Breast epithelium (tissue), 4 donors: ENCODE results near the gene ACOXL. TPM values are rescaled to one million over a fixed set of nuclear protein-coding genes. Genes with fewer than 3 reads are reported as not detected.

ENCODE experiments used
- DNase-seq, 2 donors: peaks; one replicate each; pipeline ENCODE4 v3.0.0-alpha.2; 2019; ENCODE audit warnings: low spot score in 2 of 2
- H3K27ac ChIP-seq, 2 donors: fragments of 200-600 bp; sonication (generic) in 1 of 2; one replicate each; pipeline ENCODE4 v1.5.1; 2016 to 2019; ENCODE audit warnings: mild to moderate bottlenecking in 1 of 2
- H3K27me3 ChIP-seq, 2 donors: fragments of 200-600 bp; sonication (generic) in 1 of 2; one replicate each; pipeline versions ENCODE4 v1.5.1 to v1.6.0; 2017 to 2019; ENCODE audit warnings: control low read depth in 1 of 2, mild to moderate bottlenecking in 1 of 2
- H3K36me3 ChIP-seq: fragments of 200-600 bp; one replicate; pipeline ENCODE4 v1.5.1; 2019
- H3K4me1 ChIP-seq, 2 donors: fragments of 200-600 bp; sonication (generic); one replicate each; pipeline ENCODE4 v1.5.1; 2016 to 2019; ENCODE audit warnings: control low read depth in 1 of 2
- H3K4me3 ChIP-seq, 3 donors: fragments of 200-600 bp; sonication (generic); 1 replicate in 2 of 3; 2 replicates in 1 of 3; pipeline ENCODE4 v1.5.1; 2016 to 2019; ENCODE audit warnings: mild to moderate bottlenecking in 3 of 3, moderate library complexity in 2 of 3
- H3K9me3 ChIP-seq, 2 donors: fragments of 200-600 bp; sonication (generic) in 1 of 2; one replicate each; pipeline ENCODE4 v1.5.1; 2016 to 2019; ENCODE audit warnings: control low read depth in 1 of 2
- POLR2A ChIP-seq: fragments of 450-650 bp; IDR thresholded peaks from one replicate; pipeline ENCODE4 v1.6.1; 2016; ENCODE audit warnings: antibody characterized with exemption, mild to moderate bottlenecking, moderate library complexity
- POLR2AphosphoS5 ChIP-seq, 3 donors: sonication (generic); formaldehyde crosslinking; IDR thresholded peaks; one replicate each; pipeline ENCODE4 v1.6.1; 2017; ENCODE audit warnings: antibody characterized with exemption in 3 of 3
- intact Hi-C: fragments of 100-400 bp; cut with DNase I; formaldehyde crosslinking; loops from one replicate; pipeline ENCODE4 v1.15.1; 2023; ENCODE audit warnings: low total_unique reads
- total RNA-seq, 3 donors: library from RNA; depleted of rRNA; stranded (reverse); fragments of >200 nt; gene quantifications; one replicate each; pipeline ENCODE4 v1.1.0, GENCODE V29; 2016
- TF ChIP-seq, protein P1 (sequence below), 3 donors: fragments of 450-650 bp; IDR thresholded peaks; one replicate each; pipeline ENCODE4 v1.5.1; 2016 to 2017; ENCODE audit warnings: antibody characterized with exemption in 3 of 3, mild to moderate bottlenecking in 3 of 3, moderate library complexity in 3 of 3

ACOXL gene
- total RNA-seq, 3 donors from 2014 or later, result not detected

- H3K4me1 ChIP-seq, result no peaks in the 10 kb centered on the region
- intact Hi-C loops, result no loop called here
These were observed 7.6 kb upstream of the ACOXL start for GRCh38 chr2:110724820-110725219.

DNA sequence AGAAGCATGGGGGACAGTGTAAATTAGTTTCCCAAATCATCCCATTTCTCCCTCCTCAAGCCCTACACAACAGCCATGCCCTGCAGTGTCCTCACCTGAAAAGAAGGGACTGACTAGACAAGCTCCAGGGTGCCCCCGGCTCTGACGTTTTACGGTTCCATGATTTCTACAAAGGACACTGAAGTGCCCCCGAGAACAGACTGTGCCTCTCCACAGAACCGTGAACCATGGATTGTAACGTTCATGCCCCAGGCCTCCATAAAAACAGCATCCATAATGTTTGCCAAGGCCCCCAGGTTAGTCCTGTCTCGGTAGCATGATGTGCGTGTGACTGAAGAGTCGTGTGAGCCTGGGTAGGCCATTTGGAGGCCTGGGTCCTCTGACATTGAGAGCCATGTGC lies 7.0 kb upstream of the ACOXL start:
- intact Hi-C loops, result no loop called here
- H3K27me3 ChIP-seq, result peaks cover 0 to under 1% of the 10 kb centered on the region in 2 donors
- H3K36me3 ChIP-seq, result no peaks in the 10 kb centered on the region
- no peak overlapping the region for H3K27ac ChIP-seq
- DNase-seq, result no peak
- TF ChIP-seq POLR2AphosphoS5 (IDR thresholded peaks at IDR 0.05) (no peak), POLR2A (no peak)
- TF ChIP-seq, protein P1, sequence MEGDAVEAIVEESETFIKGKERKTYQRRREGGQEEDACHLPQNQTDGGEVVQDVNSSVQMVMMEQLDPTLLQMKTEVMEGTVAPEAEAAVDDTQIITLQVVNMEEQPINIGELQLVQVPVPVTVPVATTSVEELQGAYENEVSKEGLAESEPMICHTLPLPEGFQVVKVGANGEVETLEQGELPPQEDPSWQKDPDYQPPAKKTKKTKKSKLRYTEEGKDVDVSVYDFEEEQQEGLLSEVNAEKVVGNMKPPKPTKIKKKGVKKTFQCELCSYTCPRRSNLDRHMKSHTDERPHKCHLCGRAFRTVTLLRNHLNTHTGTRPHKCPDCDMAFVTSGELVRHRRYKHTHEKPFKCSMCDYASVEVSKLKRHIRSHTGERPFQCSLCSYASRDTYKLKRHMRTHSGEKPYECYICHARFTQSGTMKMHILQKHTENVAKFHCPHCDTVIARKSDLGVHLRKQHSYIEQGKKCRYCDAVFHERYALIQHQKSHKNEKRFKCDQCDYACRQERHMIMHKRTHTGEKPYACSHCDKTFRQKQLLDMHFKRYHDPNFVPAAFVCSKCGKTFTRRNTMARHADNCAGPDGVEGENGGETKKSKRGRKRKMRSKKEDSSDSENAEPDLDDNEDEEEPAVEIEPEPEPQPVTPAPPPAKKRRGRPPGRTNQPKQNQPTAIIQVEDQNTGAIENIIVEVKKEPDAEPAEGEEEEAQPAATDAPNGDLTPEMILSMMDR (IDR thresholded peaks at IDR 0.05), result no peak
- no peaks in the 10 kb centered on the region for H3K4me1 ChIP-seq
- H3K4me3 ChIP-seq, result no peak overlapping the region
- no peaks in the 10 kb centered on the region for H3K9me3 ChIP-seq

More at GRCh38 chr2:110724820-110725219, 7.6 kb upstream of the ACOXL start:
- Histone ChIP-seq H3K27me3 (no peaks in the 10 kb centered on the region), H3K9me3 (no peaks in the 10 kb centered on the region), H3K4me3 (no peak overlapping the region), H3K27ac (no peak overlapping the region), H3K36me3 (no peaks in the 10 kb centered on the region)
- TF ChIP-seq POLR2A (no peak), POLR2AphosphoS5 (IDR thresholded peaks at IDR 0.05) (no peak)
- TF ChIP-seq, protein P1 (IDR thresholded peaks at IDR 0.05), result no peak
- DNase-seq, result no peak

DNA sequence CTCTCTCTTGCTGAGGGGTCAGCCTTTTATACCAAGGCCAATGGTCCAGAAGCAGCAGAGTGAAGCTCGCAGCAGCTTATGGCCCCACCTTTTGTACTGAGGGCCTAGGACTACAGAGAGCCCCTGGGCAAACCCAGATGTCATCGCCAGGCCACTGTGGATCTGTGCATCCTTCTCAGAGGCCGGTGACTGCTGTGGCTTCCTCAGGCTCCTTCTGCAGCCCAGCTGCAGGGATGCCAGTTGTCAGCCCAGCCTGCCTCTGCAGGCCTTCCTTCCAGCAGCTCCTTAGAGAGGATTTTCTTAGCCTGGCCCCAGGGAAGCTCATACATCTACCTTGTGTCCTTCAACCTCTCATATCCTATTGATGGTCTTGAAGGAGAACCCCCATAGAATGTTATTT lies 6.5 kb upstream of the ACOXL start:
- no peak overlapping the region for H3K4me3 ChIP-seq
- no peak overlapping the region for H3K27ac ChIP-seq
- DNase-seq, result no peak
- TF ChIP-seq, protein P1 (IDR thresholded peaks at IDR 0.05), result no peak
- TF ChIP-seq POLR2A, result no peak
- no peak for TF ChIP-seq POLR2AphosphoS5 (IDR thresholded peaks at IDR 0.05)
- intact Hi-C loops, result no loop called here
- peaks cover 0 to 5% of the 10 kb centered on the region in 2 donors for H3K27me3 ChIP-seq
- H3K9me3 ChIP-seq, result no peaks in the 10 kb centered on the region
- no peaks in the 10 kb centered on the region for H3K36me3 ChIP-seq
- H3K4me1 ChIP-seq, result no peaks in the 10 kb centered on the region

GRCh38 chr2:110726285-110726684 lies 6.1 kb upstream of the ACOXL start:
- peaks cover 0 to 10% of the 10 kb centered on the region in 2 donors for H3K27me3 ChIP-seq
- H3K36me3 ChIP-seq, result no peaks in the 10 kb centered on the region
- intact Hi-C loops, result no loop called here
- H3K27ac ChIP-seq, result no peak overlapping the region
- no peaks in the 10 kb centered on the region for H3K9me3 ChIP-seq
- TF ChIP-seq, protein P1 (IDR thresholded peaks at IDR 0.05), result no peak
- TF ChIP-seq POLR2A (no peak), POLR2AphosphoS5 (IDR thresholded peaks at IDR 0.05) (no peak)
- no peaks in the 10 kb centered on the region for H3K4me1 ChIP-seq
- no peak for DNase-seq
- no peak overlapping the region for H3K4me3 ChIP-seq

GRCh38 chr2:110727923-110728322 lies 4.5 kb upstream of the ACOXL start:
- H3K27ac ChIP-seq, result no peak overlapping the region
- H3K4me1 ChIP-seq, result no peaks in the 10 kb centered on the region
- no peaks in the 10 kb centered on the region for H3K36me3 ChIP-seq
- H3K9me3 ChIP-seq, result no peaks in the 10 kb centered on the region
- H3K27me3 ChIP-seq, result peaks cover 0 to 26% of the 10 kb centered on the region in 2 donors
- DNase-seq, result no peak
- H3K4me3 ChIP-seq, result no peak overlapping the region
- TF ChIP-seq POLR2AphosphoS5 (IDR thresholded peaks at IDR 0.05), result no peak
- TF ChIP-seq POLR2A, result no peak
- TF ChIP-seq, protein P1 (IDR thresholded peaks at IDR 0.05), result no peak
- intact Hi-C loops, result no loop called here
